Panc1 (cell line): ENCODE measurements around the gene SCYL2.
"Not testable (repeated sequence)": the region's sequence is repeated elsewhere in the genome, so short reads cannot be mapped to it uniquely, and the experiment has no call there.

Source experiments
- POLR2AphosphoS5 ChIP-seq: IDR thresholded peaks from 2 replicates; pipeline ENCODE4 v1.6.1; 2012; ENCODE audit warnings: mild to moderate bottlenecking, low read depth, low read length, moderate library complexity
- TF ChIP-seq, protein P1 (sequence below): fragments of 450-650 bp; IDR thresholded peaks from 2 replicates; pipeline ENCODE4 v1.5.1; 2017; ENCODE audit warnings: mild to moderate bottlenecking

- TF ChIP-seq, protein P1, sequence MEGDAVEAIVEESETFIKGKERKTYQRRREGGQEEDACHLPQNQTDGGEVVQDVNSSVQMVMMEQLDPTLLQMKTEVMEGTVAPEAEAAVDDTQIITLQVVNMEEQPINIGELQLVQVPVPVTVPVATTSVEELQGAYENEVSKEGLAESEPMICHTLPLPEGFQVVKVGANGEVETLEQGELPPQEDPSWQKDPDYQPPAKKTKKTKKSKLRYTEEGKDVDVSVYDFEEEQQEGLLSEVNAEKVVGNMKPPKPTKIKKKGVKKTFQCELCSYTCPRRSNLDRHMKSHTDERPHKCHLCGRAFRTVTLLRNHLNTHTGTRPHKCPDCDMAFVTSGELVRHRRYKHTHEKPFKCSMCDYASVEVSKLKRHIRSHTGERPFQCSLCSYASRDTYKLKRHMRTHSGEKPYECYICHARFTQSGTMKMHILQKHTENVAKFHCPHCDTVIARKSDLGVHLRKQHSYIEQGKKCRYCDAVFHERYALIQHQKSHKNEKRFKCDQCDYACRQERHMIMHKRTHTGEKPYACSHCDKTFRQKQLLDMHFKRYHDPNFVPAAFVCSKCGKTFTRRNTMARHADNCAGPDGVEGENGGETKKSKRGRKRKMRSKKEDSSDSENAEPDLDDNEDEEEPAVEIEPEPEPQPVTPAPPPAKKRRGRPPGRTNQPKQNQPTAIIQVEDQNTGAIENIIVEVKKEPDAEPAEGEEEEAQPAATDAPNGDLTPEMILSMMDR: not testable (repeated sequence)
- not testable (repeated sequence) for TF ChIP-seq POLR2AphosphoS5
Observed at GRCh38 chr12:100231873-100232272, 35.1 kb upstream of the SCYL2 start.
